Fibroblast of peridontal ligament (primary cell): ENCODE measurements around the gene MUC4.
"Not testable (repeated sequence)": the region's sequence is repeated elsewhere in the genome, so short reads cannot be mapped to it uniquely, and the experiment has no call there.

Source experiments
- DNase-seq: peaks from one replicate; pipeline ENCODE4 v3.0.0-alpha.2; 2010; ENCODE audit errors: extremely low read depth

The MUC4 gene

DNA sequence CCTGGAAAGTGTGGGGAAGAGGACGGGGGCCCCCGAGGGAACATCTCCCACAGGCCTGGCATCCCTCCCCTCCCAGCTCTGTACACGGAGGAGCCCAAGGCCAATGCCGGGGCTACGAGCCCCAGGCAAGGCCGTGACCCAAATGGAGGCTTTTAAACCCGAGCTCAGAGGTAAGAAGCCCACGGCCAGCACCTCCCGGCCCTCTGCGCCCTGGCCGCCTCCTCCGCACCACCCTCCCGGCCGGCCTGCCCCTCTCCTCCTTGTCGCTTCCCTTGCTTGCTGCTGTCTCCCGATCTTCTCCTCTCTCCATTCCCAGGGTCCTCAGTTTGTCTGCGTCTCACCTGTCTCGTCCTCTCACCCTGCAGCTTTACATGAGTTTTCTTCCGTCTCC, 1.3 kb downstream of the MUC4 start:
- DNase-seq: no peak

- no peak for DNase-seq
Observed at GRCh38 chr3:195809796-195810454, 1.8 kb downstream of the MUC4 start.

- no peak for DNase-seq
Observed at GRCh38 chr3:195809291-195809785, 2.4 kb downstream of the MUC4 start.

GRCh38 chr3:195808741-195809290, 2.9 kb downstream of the MUC4 start:
- DNase-seq: no peak

DNA sequence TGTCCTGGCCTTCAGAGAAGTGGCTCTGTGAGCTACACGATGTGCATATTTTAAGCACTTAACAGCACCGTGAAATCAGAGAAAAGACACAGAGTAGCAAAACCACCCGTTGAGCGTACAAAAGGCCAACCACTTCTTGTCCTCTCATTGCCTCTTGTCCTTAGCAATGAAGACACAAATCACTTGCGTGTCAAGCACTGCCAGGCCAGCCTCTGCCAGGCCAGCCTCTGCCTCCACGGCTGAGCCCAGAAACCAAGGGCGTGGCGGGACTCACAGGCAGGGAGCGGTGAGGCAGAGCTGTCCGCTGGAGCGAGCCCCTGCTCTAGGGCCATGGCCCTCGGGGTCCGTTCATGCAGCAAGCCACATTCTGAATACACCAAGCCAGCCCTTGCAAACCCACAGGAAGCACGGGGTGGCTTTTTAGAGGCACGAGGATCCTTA, 4.0 kb downstream of the MUC4 start:
- DNase-seq: no peak

DNA sequence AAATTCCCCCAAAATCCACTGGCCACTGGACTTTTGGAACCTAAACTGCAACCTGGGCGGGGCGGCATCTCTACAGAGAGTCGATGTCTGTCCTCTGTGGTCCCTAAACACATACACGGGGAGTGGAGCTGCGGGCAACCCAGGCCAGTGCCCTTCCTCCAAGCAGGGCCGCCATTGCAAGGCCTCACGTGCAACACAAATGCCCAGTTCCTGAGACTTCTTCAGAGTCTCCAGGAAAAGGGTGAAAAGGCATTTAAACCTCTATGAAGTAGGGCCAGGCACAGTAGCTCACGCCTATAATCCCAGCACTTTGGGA, 4.9 kb downstream of the MUC4 start:
- no peak for DNase-seq

DNA sequence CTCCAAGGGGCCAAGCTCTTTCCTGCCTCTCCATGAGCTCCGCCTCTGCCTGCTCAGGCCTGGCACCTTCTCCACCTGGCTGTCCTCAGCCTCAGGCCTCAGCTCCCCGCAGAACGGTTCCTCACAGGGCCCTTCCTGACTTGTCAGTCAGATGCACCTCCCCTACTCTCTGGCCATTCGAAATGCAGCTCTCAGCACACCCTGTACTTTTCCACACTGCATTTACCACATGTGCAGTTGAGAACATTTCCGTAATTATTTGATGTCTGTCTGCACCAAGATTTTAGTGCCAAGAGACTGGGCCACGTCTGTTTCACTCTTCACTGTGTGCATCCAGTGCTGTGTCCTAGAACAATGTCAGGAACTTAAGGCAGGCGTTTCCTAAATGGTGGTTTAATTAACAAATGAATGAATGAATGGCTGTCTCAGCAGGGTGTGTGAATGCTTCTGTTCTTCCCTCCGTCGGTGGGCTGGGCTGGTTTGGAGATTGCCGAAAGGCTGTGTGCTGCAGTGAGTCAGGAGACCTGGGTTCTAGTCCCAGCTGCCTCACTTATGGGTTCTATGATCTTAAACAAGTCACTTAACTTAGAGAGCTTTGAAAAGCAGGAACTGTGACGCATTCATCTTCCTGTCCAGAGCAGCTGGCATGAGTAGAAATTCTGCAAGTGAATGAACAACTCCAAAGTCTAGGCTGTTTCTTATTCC, 5.4 kb downstream of the MUC4 start:
- DNase-seq: no peak

DNA sequence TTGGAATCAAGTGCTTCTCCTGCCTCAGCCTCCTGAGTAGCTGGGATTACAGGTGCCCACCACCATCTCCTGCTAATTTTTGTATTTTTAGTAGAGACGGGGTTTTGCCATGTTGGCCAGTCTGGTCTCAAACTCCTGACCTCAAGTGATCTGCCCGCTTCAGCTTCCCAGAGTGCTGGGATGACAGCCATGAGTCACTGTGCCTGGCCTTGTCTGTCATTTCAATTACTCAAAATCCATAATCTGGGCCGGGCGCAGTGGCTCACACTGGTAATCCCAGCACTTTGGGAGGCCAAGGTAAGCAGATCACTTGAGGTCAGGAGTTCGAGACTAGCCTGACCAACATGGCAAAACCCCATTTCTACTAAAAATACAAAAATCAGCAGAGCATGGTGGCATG, 6.1 kb downstream of the MUC4 start:
- not testable (repeated sequence) for DNase-seq

DNA sequence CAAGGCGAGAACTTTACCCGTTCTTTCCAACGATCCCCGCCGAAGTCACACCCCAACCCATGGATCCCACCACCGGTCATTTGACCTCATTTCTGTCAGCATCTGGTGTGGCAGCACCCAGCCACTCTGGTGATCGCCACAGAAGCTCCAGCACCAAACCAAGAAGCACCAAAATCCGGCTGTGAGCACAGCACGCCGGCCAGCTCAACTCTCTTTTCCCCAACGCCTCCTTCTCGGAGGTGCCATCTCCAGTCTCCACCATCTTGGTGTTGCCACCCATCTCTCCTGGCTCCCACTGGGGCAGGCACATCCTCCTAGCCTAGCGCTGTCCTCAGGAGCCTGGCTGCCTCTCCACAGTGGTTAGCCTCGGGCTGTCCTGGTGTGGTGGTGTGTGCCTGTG, 6.5 kb downstream of the MUC4 start:
- DNase-seq: no peak

GRCh38 chr3:195803289-195803908, 8.3 kb downstream of the MUC4 start:
- DNase-seq: peak; percentile 60

DNA sequence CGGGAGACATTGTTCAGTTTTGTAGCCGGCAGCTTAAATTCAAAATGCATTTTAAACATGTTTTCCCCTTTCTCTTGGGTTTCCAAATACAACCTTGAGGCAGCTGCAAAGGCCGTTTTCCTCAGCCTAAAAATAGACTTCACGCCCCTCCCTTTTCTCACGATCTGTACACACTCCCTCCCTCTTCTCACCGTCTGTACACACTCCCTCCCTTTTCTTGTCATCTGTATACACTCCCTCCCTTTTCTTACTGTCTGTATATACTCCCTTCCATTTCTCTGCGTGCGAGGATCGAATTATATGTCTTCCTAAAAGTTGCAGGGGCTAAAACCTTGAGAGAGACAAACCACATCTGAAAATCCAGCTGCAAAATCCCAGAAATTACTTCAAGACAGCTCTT, 8.9 kb downstream of the MUC4 start:
- peak; percentile 27 for DNase-seq

DNA sequence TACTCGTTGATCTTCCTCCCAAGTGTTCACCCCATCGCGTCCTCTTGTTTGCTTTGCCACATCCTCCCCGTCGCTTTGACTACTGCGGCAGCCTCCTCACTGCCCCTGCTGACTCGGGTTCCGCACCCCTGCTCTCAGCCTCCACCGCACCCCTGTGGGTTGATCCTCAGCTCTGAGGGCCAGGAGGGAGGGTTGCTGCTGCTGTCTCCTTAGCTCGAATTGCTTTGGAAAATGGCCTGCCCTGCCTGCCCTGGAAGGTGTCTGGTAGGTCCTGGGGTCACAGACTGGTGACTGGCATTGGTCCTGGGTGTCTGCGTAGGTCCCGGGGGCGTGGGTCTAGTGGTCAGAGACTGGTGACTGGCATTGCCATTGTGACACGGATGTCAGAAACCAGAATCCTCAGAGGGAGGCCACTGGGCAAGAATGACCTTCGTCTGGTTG, 9.4 kb downstream of the MUC4 start:
- DNase-seq: no peak

- no peak for DNase-seq
Observed at GRCh38 chr3:195801251-195802183, 10.2 kb downstream of the MUC4 start.

DNA sequence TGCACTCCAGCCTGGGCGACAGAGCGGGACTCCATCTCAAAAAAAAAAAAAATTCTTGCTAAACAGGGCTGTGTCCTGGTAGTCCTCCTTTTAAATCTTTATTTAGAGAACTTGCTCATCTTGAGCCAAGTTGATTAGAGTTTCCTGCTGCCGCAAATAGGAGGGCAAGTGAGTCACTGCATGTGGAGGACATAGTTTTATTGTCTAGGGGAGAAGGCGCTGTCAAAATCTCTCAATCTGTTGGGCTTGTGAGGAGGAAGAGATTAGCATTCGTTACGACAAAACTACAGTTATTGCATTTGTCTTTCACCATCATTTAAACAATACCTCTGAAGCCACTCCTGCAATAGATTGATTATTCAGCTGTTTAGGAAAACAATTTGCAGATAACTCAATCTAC, 11.5 kb downstream of the MUC4 start:
- no peak for DNase-seq

- no peak for DNase-seq
Observed at GRCh38 chr3:195796795-195797194, 14.9 kb downstream of the MUC4 start.

DNA sequence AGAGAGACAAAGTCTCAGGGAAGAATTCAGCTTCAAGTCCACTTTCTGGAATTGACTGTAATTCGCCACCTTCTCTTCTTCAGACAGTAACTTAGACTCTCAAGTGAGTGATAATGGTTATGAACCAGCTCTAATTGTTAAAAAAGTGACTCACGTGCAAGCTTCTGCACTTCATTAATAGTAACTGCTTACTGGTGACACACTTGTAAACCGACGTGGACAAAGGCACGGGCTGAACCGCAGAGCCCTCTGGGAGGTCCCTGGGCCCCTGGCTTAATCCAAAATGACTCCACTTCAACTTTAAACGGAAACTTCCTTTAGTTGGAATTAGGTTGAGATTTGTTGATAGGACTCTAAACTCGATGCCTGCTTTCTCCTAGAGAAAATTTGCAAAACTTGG, 17.0 kb downstream of the MUC4 start:
- DNase-seq: no peak

GRCh38 chr3:195792621-195793020, 19.1 kb downstream of the MUC4 start:
- DNase-seq: not testable (repeated sequence)

DNA sequence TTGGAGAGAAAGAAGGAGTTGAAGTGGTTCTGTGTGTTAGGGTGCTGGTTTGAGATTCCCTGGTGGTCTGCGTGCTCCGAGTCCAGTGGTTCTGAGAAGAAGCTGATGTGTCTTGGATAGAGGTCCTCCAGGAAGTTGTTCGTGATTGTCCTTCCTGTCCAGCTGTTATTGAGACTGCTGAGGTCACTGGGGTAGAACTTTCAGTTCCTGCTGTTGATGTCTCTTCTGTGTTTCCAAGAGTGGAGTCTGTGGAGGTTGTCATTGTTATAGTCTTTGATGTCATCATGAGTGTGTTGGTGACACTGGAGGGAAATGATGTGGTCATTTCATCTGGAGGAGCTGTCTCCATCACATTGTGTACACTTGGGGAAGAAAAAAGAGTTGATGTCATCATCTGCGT, 20.8 kb downstream of the MUC4 start:
- DNase-seq: no peak

GRCh38 chr3:195788711-195789581, 22.8 kb downstream of the MUC4 start:
- DNase-seq: no peak

DNA sequence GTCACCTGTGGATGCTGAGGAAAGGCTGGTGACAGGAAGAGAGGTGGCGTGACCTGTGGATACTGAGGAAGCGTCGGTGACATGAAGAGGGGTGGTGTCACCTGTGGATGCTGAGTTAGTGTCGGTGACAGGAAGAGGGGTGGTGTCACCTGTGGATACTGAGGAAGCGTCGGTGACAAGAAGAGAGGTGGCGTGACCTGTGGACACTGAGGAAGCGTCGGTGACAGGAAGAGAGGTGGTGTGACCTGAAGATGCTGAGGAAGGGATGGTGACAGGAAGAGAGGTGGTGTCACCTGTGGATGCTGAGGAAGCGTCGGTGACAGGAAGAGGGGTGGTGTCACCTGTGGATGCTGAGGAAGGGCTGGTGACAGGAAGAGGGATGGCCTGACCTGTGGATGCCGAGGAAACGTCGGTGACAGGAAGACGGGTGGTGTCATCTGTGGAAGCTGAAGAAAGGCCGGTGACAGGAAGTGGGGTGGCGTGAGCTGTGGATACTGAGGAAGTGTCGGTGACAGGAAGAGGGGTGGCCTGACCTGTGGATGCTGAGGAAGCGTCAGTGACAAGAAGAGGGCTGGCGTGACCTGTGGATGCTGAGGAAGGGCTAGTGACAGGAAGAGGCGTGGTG, 25.8 kb downstream of the MUC4 start:
- not testable (repeated sequence) for DNase-seq
